ENCODE data around the gene HNRNPL. TPM values are rescaled to one million over a fixed set of nuclear protein-coding genes. Genes with fewer than 3 reads are reported as not detected.

Gene HNRNPL
- total and polyA plus RNA-seq, 9 of the 15 experiments (the other 6 are each of a cell fraction or from before 2014, with no cell fraction given), result 39.5 to 610 (median 299) TPM

DNA sequence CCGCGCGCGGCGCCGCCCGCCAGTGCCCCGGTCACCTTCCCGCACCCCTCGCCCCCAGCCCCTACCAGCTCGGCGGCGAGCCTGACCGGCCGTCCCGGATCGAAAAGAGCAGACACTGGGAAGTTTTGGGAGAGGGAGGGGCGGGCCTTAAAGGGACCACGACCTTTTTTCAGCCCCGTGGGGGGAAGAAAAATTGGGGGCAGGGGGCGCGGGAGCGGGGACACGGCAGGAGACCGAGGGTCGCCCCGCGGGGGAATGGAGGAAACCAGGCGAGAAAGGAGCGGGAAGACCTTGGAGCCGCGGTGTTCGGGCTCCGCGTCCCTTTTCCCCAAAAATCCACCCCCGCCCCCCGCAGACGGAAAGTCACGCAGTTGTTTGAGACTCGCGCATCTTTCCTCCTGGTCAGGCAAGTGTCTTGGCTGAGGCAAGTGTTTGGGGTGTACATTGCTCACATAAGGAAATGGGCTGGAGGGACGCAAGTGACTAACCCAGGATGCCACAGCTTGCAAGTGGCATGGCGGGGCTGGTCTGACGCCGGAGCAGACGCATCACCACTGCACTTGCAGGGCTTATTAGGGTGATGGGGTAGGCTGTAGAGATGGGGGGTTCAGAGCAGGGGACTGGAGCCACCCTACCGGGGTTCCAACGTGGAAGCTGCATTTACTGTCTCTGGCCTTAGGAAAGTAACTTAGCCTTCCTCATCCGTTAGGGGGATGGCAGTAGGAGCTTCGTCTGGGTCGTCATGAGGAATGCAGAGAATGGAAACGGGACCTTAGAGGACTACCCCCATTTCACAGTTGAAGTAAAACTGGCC, 2.7 kb upstream of the HNRNPL start (continued):
- TF ChIP-seq, protein P1, sequence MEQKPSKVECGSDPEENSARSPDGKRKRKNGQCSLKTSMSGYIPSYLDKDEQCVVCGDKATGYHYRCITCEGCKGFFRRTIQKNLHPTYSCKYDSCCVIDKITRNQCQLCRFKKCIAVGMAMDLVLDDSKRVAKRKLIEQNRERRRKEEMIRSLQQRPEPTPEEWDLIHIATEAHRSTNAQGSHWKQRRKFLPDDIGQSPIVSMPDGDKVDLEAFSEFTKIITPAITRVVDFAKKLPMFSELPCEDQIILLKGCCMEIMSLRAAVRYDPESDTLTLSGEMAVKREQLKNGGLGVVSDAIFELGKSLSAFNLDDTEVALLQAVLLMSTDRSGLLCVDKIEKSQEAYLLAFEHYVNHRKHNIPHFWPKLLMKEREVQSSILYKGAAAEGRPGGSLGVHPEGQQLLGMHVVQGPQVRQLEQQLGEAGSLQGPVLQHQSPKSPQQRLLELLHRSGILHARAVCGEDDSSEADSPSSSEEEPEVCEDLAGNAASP (IDR thresholded peaks at IDR 0.05), result no peak
- TF ChIP-seq SUPT5H (IDR thresholded peaks at IDR 0.05) (0 out of 2 replicates have a peak, but pooled peaks have one; percentile 35), ZBTB7A (IDR thresholded peaks at IDR 0.05; ENCODE audit: borderline replicate concordance, control insufficient read depth, low read depth, low read length) (0 out of 2 replicates have a peak, but pooled peaks have one; percentile 5), TGIF2 (CRISPR knock-in tag; IDR thresholded peaks at IDR 0.05) (no peak), ZNF354B (CRISPR knock-in tag; IDR thresholded peaks at IDR 0.05) (no peak), POLR2A (conservative IDR thresholded peaks at IDR 0.05) (peak; percentile 50), YY1 (IDR thresholded peaks at IDR 0.05; ENCODE audit: borderline replicate concordance in 1 of 3, control insufficient read depth in 1 of 3, extremely low read depth in 1 of 3, insufficient read depth in 3 of 3, insufficient read length in 1 of 3, insufficient replicate concordance in 2 of 3, low read depth in 1 of 3, low read length in 2 of 3) (peak in 1 of 3 experiments; percentile 35), POLR2G (IDR thresholded peaks at IDR 0.05; ENCODE audit: low read depth, low read length) (peak; percentile 63), PHF8 (IDR thresholded peaks at IDR 0.05; ENCODE audit: borderline replicate concordance, low read length) (peak; percentile 47; the same call in 1 of the 2 replicates), DDX20 (tag; IDR thresholded peaks at IDR 0.05; ENCODE audit: low read depth) (no peak)
- TF ChIP-seq, protein P2, sequence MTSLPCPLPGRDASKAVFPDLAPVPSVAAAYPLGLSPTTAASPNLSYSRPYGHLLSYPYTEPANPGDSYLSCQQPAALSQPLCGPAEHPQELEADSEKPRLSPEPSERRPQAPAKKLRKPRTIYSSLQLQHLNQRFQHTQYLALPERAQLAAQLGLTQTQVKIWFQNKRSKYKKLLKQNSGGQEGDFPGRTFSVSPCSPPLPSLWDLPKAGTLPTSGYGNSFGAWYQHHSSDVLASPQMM (CRISPR knock-in tag; IDR thresholded peaks at IDR 0.05), result no peak
- TF ChIP-seq, protein P3, sequence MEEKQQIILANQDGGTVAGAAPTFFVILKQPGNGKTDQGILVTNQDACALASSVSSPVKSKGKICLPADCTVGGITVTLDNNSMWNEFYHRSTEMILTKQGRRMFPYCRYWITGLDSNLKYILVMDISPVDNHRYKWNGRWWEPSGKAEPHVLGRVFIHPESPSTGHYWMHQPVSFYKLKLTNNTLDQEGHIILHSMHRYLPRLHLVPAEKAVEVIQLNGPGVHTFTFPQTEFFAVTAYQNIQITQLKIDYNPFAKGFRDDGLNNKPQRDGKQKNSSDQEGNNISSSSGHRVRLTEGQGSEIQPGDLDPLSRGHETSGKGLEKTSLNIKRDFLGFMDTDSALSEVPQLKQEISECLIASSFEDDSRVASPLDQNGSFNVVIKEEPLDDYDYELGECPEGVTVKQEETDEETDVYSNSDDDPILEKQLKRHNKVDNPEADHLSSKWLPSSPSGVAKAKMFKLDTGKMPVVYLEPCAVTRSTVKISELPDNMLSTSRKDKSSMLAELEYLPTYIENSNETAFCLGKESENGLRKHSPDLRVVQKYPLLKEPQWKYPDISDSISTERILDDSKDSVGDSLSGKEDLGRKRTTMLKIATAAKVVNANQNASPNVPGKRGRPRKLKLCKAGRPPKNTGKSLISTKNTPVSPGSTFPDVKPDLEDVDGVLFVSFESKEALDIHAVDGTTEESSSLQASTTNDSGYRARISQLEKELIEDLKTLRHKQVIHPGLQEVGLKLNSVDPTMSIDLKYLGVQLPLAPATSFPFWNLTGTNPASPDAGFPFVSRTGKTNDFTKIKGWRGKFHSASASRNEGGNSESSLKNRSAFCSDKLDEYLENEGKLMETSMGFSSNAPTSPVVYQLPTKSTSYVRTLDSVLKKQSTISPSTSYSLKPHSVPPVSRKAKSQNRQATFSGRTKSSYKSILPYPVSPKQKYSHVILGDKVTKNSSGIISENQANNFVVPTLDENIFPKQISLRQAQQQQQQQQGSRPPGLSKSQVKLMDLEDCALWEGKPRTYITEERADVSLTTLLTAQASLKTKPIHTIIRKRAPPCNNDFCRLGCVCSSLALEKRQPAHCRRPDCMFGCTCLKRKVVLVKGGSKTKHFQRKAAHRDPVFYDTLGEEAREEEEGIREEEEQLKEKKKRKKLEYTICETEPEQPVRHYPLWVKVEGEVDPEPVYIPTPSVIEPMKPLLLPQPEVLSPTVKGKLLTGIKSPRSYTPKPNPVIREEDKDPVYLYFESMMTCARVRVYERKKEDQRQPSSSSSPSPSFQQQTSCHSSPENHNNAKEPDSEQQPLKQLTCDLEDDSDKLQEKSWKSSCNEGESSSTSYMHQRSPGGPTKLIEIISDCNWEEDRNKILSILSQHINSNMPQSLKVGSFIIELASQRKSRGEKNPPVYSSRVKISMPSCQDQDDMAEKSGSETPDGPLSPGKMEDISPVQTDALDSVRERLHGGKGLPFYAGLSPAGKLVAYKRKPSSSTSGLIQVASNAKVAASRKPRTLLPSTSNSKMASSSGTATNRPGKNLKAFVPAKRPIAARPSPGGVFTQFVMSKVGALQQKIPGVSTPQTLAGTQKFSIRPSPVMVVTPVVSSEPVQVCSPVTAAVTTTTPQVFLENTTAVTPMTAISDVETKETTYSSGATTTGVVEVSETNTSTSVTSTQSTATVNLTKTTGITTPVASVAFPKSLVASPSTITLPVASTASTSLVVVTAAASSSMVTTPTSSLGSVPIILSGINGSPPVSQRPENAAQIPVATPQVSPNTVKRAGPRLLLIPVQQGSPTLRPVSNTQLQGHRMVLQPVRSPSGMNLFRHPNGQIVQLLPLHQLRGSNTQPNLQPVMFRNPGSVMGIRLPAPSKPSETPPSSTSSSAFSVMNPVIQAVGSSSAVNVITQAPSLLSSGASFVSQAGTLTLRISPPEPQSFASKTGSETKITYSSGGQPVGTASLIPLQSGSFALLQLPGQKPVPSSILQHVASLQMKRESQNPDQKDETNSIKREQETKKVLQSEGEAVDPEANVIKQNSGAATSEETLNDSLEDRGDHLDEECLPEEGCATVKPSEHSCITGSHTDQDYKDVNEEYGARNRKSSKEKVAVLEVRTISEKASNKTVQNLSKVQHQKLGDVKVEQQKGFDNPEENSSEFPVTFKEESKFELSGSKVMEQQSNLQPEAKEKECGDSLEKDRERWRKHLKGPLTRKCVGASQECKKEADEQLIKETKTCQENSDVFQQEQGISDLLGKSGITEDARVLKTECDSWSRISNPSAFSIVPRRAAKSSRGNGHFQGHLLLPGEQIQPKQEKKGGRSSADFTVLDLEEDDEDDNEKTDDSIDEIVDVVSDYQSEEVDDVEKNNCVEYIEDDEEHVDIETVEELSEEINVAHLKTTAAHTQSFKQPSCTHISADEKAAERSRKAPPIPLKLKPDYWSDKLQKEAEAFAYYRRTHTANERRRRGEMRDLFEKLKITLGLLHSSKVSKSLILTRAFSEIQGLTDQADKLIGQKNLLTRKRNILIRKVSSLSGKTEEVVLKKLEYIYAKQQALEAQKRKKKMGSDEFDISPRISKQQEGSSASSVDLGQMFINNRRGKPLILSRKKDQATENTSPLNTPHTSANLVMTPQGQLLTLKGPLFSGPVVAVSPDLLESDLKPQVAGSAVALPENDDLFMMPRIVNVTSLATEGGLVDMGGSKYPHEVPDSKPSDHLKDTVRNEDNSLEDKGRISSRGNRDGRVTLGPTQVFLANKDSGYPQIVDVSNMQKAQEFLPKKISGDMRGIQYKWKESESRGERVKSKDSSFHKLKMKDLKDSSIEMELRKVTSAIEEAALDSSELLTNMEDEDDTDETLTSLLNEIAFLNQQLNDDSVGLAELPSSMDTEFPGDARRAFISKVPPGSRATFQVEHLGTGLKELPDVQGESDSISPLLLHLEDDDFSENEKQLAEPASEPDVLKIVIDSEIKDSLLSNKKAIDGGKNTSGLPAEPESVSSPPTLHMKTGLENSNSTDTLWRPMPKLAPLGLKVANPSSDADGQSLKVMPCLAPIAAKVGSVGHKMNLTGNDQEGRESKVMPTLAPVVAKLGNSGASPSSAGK (IDR thresholded peaks at IDR 0.05), result peak; percentile 13; the same call in 1 of the 2 replicates
